T-cell (primary cell): ENCODE measurements around the gene FLNB. TPM values are rescaled to one million over a fixed set of nuclear protein-coding genes. Genes with fewer than 3 reads are reported as not detected.

Experiments used
- ATAC-seq, 4 experiments: fragments of 200-7000 bp in 3 of 4; fragments of 150-1000 bp in 1 of 4; cut with Tn5 transposase; replicated peaks in 1 of 4; 1 replicate in 3 of 4; 2 replicates in 1 of 4; pipeline ENCODE4 v1.10.0; 2021; ENCODE audit warnings: moderate library complexity in 3 of 4, mild to moderate bottlenecking in 2 of 4, moderate number of reproducible peaks in 1 of 4
- CTCF ChIA-PET, 2 donors: fragments of 300-600 bp; sonication (Branson Sonifier 250); formaldehyde crosslinking; loops; one replicate each; lab custom pipeline; 2022; ENCODE audit warnings: antibody characterized with exemption in 2 of 2; lab: Charles Lee
- POLR2A ChIA-PET, 2 donors: fragments of 300-600 bp; sonication (Branson Sonifier 250); formaldehyde crosslinking; loops; one replicate each; lab custom pipeline; 2022; ENCODE audit warnings: antibody characterized with exemption in 2 of 2; lab: Charles Lee
- DNase-seq, 35 experiments: peaks; one replicate each; pipeline versions ENCODE4 v3.0.0 to v3.0.0-alpha.2; 2013 to 2023
- H3K27ac ChIP-seq: one replicate; pipeline ENCODE4 v1.5.1; 2013; ENCODE audit warnings: low read length
- H3K27me3 ChIP-seq, 2 experiments: replicated peaks in 1 of 2; 1 replicate in 1 of 2; 2 replicates in 1 of 2; pipeline versions ENCODE4 v1.6.1 to v1.7.0; 2013; ENCODE audit warnings: low read length in 1 of 2, mixed read lengths in 1 of 2; ENCODE audit not compliant: control insufficient read depth in 2 of 2, insufficient read depth in 2 of 2; ENCODE audit errors: extremely low read depth in 1 of 2
- H3K36me3 ChIP-seq, 2 donors: 1 replicate in 1 of 2; 2 replicates in 1 of 2; pipeline versions ENCODE4 v1.6.1 to v1.7.0; 2013; ENCODE audit warnings: low read length in 1 of 2; ENCODE audit not compliant: control insufficient read depth in 2 of 2, insufficient read depth in 1 of 2; ENCODE audit errors: extremely low read depth in 1 of 2
- H3K4me1 ChIP-seq, 2 experiments: 1 replicate in 1 of 2; 2 replicates in 1 of 2; pipeline versions ENCODE4 v1.6.1 to v1.7.0; 2013; ENCODE audit warnings: low read length in 2 of 2, mixed read lengths in 1 of 2; ENCODE audit not compliant: insufficient read depth in 2 of 2, control insufficient read depth in 1 of 2; ENCODE audit errors: extremely low read depth in 1 of 2
- H3K4me3 ChIP-seq, 2 donors: 1 replicate in 1 of 2; 2 replicates in 1 of 2; pipeline versions ENCODE4 v1.5.1 to v1.7.0; 2013; ENCODE audit warnings: mild to moderate bottlenecking in 2 of 2, low read length in 1 of 2, moderate library complexity in 1 of 2; ENCODE audit not compliant: control insufficient read depth in 1 of 2; ENCODE audit errors: extremely low read depth in 1 of 2
- H3K9me3 ChIP-seq: 2 replicates; pipeline ENCODE4 v1.7.0; 2013
- H3K27ac Mint-ChIP-seq, 2 donors: one replicate each; pipeline ENCODE4 v1.8.0; 2020 to 2021; ENCODE audit warnings: mild to moderate bottlenecking in 2 of 2, mixed read lengths in 2 of 2
- H3K27me3 Mint-ChIP-seq, 2 donors: one replicate each; pipeline ENCODE4 v1.8.0; 2021 to 2022; ENCODE audit warnings: mixed read lengths in 2 of 2
- H3K36me3 Mint-ChIP-seq: one replicate; pipeline ENCODE4 v1.8.0; 2021; ENCODE audit warnings: mixed read lengths
- H3K4me1 Mint-ChIP-seq, 3 donors: one replicate each; pipeline ENCODE4 v1.8.0; 2020 to 2022; ENCODE audit warnings: mixed read lengths in 3 of 3, mild to moderate bottlenecking in 1 of 3
- H3K4me3 Mint-ChIP-seq, 3 donors: one replicate each; pipeline ENCODE4 v1.8.0; 2020 to 2022; ENCODE audit warnings: mild to moderate bottlenecking in 3 of 3, mixed read lengths in 3 of 3, moderate library complexity in 3 of 3
- H3K9me3 Mint-ChIP-seq, 3 donors: one replicate each; pipeline ENCODE4 v1.8.0; 2020 to 2022; ENCODE audit warnings: mixed read lengths in 3 of 3
- WGBS: methylation state at CpG from one replicate; pipeline ENCODE4 v1.1.5; 2013; ENCODE audit warnings: missing lambda C conversion rate; ENCODE audit not compliant: insufficient coverage; 5-methylcytosine and 5-hydroxymethylcytosine counted together
- total RNA-seq, 35 experiments: library from RNA in 6 of 35; stranded (reverse) in 6 of 35; fragments of 120-200 nt in 1 of 35; gene quantifications; one replicate each; pipeline versions ENCODE4 v1.2.1 to v1.2.4 and lab custom pipeline; 2013 to 2026

Gene FLNB
- total RNA-seq (10 to 100 TPM; 37.0 to 79.7 (median 39.4) TPM), total RNA-seq (lab: John Stamatoyannopoulos, UW) (67.2 to 238 (median 140) reads per million in 29 experiments)
- total RNA-seq (2013) = 42.1 TPM

- Mint-ChIP-seq H3K27me3 (no peaks in the 10 kb centered on the region), H3K36me3 (no peaks in the 10 kb centered on the region), H3K4me1 (peaks cover 36 to 43% (median 40%) of the 10 kb centered on the region in 3 donors), H3K4me3 (peak within 1 kb of the TSS; percentile 86 to 91 (median 90)), H3K9me3 (no peaks in the 10 kb centered on the region), H3K27ac (peak within 1 kb of the TSS; percentile 59 to 86)
- CTCF ChIA-PET = interaction anchor here (0.5 to 2.1 kb wide), 17 partner anchors 10 to 298 kb away, joined by 3 to 11 read pairs (median 4); partner anchors contain the start of genes HTD2 (in 1 of the 2) and RPP14 (in 1 of the 2)
- no peaks in the 10 kb centered on the region for H3K9me3 ChIP-seq
- peak within 1 kb of the TSS; percentile 52 for H3K27ac ChIP-seq
- ATAC-seq (peak; percentile 81 to 89 (median 84)), DNase-seq (peak; percentile 46 to 89 (median 72))
- no peaks in the 10 kb centered on the region for H3K36me3 ChIP-seq
- under 1% methylated on average over 89 of the region's 91 CpGs for WGBS
- POLR2A ChIA-PET = no interaction called here
- peak within 1 kb of the TSS; percentile 91 to 99 for H3K4me3 ChIP-seq
- H3K4me1 ChIP-seq = peaks cover 18 to 46% of the 10 kb centered on the region in 2 experiments
- H3K27me3 ChIP-seq = peaks cover 0 to 3% of the 10 kb centered on the region in 2 experiments
Measured at GRCh38 chr3:58008141-58009025, at the start of gene FLNB. Gene FLNB (plus strand): TSS chr3:58008422. CDS start chr3:58008565, 143 bp downstream.

GRCh38 chr3:57958642-57959422, 49.4 kb upstream of the FLNB start:
- ChIA-PET CTCF (no interaction called here), POLR2A (no interaction called here)
- no peak overlapping the region for H3K27ac Mint-ChIP-seq
- Histone ChIP-seq H3K27me3 (peaks cover 0 to 8% of the 10 kb centered on the region in 2 experiments), H3K27ac (no peak overlapping the region), H3K9me3 (no peaks in the 10 kb centered on the region), H3K4me1 (peaks cover 0 to 7% of the 10 kb centered on the region in 2 experiments), H3K4me3 (no peak overlapping the region), H3K36me3 (no peaks in the 10 kb centered on the region)
- no peak for DNase-seq
- H3K9me3 Mint-ChIP-seq = no peaks in the 10 kb centered on the region
- no peaks in the 10 kb centered on the region for H3K27me3 Mint-ChIP-seq
- peak overlapping the region in 1 of 3 donors; percentile 44 for H3K4me3 Mint-ChIP-seq
- no peaks in the 10 kb centered on the region for H3K36me3 Mint-ChIP-seq
- ATAC-seq = no peak
- 82% methylated on average over 7 of the region's 13 CpGs for WGBS
- H3K4me1 Mint-ChIP-seq = peaks cover 4 to 9% (median 5%) of the 10 kb centered on the region in 3 donors

- no peak overlapping the region for H3K27ac Mint-ChIP-seq
- no peaks in the 10 kb centered on the region for H3K9me3 ChIP-seq
- H3K9me3 Mint-ChIP-seq = no peaks in the 10 kb centered on the region
- POLR2A ChIA-PET = no interaction called here
- CTCF ChIA-PET = no interaction called here
- H3K36me3 ChIP-seq = no peaks in the 10 kb centered on the region
- no peak overlapping the region for H3K4me3 Mint-ChIP-seq
- no peak overlapping the region for H3K27ac ChIP-seq
- H3K4me1 Mint-ChIP-seq = peaks cover 4 to 9% (median 5%) of the 10 kb centered on the region in 3 donors
- peaks cover 0 to 12% of the 10 kb centered on the region in 2 experiments for H3K27me3 ChIP-seq
- no peak overlapping the region for H3K4me3 ChIP-seq
- no peak for ATAC-seq
- H3K27me3 Mint-ChIP-seq = no peaks in the 10 kb centered on the region
- peaks cover 0 to 7% of the 10 kb centered on the region in 2 experiments for H3K4me1 ChIP-seq
- DNase-seq = no peak
- 64% methylated on average over 14 of the region's 19 CpGs for WGBS
- H3K36me3 Mint-ChIP-seq = no peaks in the 10 kb centered on the region
Measured at GRCh38 chr3:57959423-57960173, 48.6 kb upstream of the FLNB start.

GRCh38 chr3:57960174-57960505, 48.1 kb upstream of the FLNB start:
- WGBS = no CpG with 5 or more reads among the region's 4 CpGs
- peaks cover 0 to 7% of the 10 kb centered on the region in 2 experiments for H3K4me1 ChIP-seq
- H3K36me3 ChIP-seq = no peaks in the 10 kb centered on the region
- peaks cover 0 to 12% of the 10 kb centered on the region in 2 experiments for H3K27me3 ChIP-seq
- Mint-ChIP-seq H3K4me3 (no peak overlapping the region), H3K27ac (no peak overlapping the region), H3K4me1 (peaks cover 4 to 9% (median 5%) of the 10 kb centered on the region in 3 donors), H3K9me3 (no peaks in the 10 kb centered on the region), H3K27me3 (no peaks in the 10 kb centered on the region), H3K36me3 (no peaks in the 10 kb centered on the region)
- no peak overlapping the region for H3K4me3 ChIP-seq
- ChIA-PET POLR2A (no interaction called here), CTCF (no interaction called here)
- ATAC-seq (no peak), DNase-seq (no peak)
- H3K27ac ChIP-seq = no peak overlapping the region
- no peaks in the 10 kb centered on the region for H3K9me3 ChIP-seq

GRCh38 chr3:57961177-57961827, 46.9 kb upstream of the FLNB start:
- Histone ChIP-seq H3K4me1 (peaks cover 0 to 7% of the 10 kb centered on the region in 2 experiments), H3K36me3 (no peaks in the 10 kb centered on the region), H3K9me3 (no peaks in the 10 kb centered on the region), H3K4me3 (no peak overlapping the region), H3K27ac (no peak overlapping the region), H3K27me3 (peaks cover 0 to 12% of the 10 kb centered on the region in 2 experiments)
- Mint-ChIP-seq H3K9me3 (no peaks in the 10 kb centered on the region), H3K27me3 (no peaks in the 10 kb centered on the region), H3K36me3 (no peaks in the 10 kb centered on the region), H3K27ac (no peak overlapping the region), H3K4me3 (no peak overlapping the region), H3K4me1 (peaks cover 4 to 9% (median 5%) of the 10 kb centered on the region in 3 donors)
- WGBS = 80% methylated on average over 16 of the region's 21 CpGs
- CTCF ChIA-PET = no interaction called here
- POLR2A ChIA-PET = no interaction called here
- ATAC-seq = no peak
- no peak for DNase-seq
